MM.1S (cell line): Measurements from ENCODE around the gene GTF2F2.

Source experiments
- DNase-seq: peaks from one replicate; pipeline ENCODE4 v3.0.0-alpha.2; 2015
- H2AFZ ChIP-seq: fragments of 300-600 bp; sonication (generic); 2 replicates; pipeline ENCODE4 v1.6.0; 2016; ENCODE audit warnings: antibody characterized with exemption, low read length
- H3F3A ChIP-seq: fragments of 300-600 bp; sonication (generic); 2 replicates; pipeline ENCODE4 v1.6.1; 2016; ENCODE audit warnings: mild to moderate bottlenecking, antibody characterized with exemption, low read length, moderate library complexity, mixed read lengths; ENCODE audit not compliant: insufficient read depth
- H3K27ac ChIP-seq: fragments of 300-600 bp; sonication (generic); 2 replicates; pipeline ENCODE4 v1.5.1; 2016; ENCODE audit warnings: mild to moderate bottlenecking, low read length
- H3K27me3 ChIP-seq: fragments of 300-600 bp; sonication (generic); replicated peaks from 2 replicates; pipeline ENCODE4 v1.6.0; 2016; ENCODE audit warnings: low read length; ENCODE audit not compliant: insufficient read depth
- H3K36me3 ChIP-seq: fragments of 300-600 bp; sonication (generic); replicated peaks from 2 replicates; pipeline ENCODE4 v1.6.1; 2016; ENCODE audit warnings: mild to moderate bottlenecking, low read length, mixed read lengths; ENCODE audit not compliant: insufficient read depth
- H3K4me1 ChIP-seq: fragments of 300-600 bp; sonication (generic); 2 replicates; pipeline ENCODE4 v1.6.1; 2016; ENCODE audit warnings: low read length, mixed read lengths
- H3K4me2 ChIP-seq: fragments of 300-600 bp; sonication (generic); 2 replicates; pipeline ENCODE4 v1.6.0; 2016; ENCODE audit warnings: low read depth, low read length
- H3K4me3 ChIP-seq: fragments of 300-600 bp; sonication (generic); 2 replicates; pipeline ENCODE4 v1.5.1; 2016; ENCODE audit warnings: low read length, mixed read lengths
- H3K79me2 ChIP-seq: fragments of 300-600 bp; sonication (generic); 2 replicates; pipeline ENCODE4 v1.6.1; 2016; ENCODE audit warnings: mixed run types, low read length, mixed read lengths
- H3K9ac ChIP-seq: fragments of 300-600 bp; sonication (generic); 2 replicates; pipeline ENCODE4 v1.6.1; 2016; ENCODE audit warnings: low read length, mixed read lengths
- H3K9me2 ChIP-seq: fragments of 300-600 bp; sonication (generic); replicated peaks from 2 replicates; pipeline ENCODE4 v1.6.1; 2016; ENCODE audit warnings: mild to moderate bottlenecking, low read length, mixed read lengths; ENCODE audit not compliant: insufficient read depth
- H3K9me3 ChIP-seq: fragments of 300-600 bp; sonication (generic); replicated peaks from 2 replicates; pipeline ENCODE4 v1.6.1; 2016; ENCODE audit warnings: mild to moderate bottlenecking, low read length, mixed read lengths; ENCODE audit not compliant: insufficient read depth
- H4K20me1 ChIP-seq: fragments of 300-600 bp; sonication (generic); 2 replicates; pipeline ENCODE4 v1.6.1; 2016; ENCODE audit warnings: mild to moderate bottlenecking, low read length, moderate library complexity, mixed read lengths; ENCODE audit not compliant: insufficient read depth
- EZH2 ChIP-seq: fragments of 300-600 bp; sonication (generic); optimal IDR thresholded peaks from 2 replicates; pipeline ENCODE3; 2017; ENCODE audit warnings: low read depth, mild to moderate bottlenecking, antibody characterized with exemption, low read length, mixed read lengths
- EZH2phosphoT487 ChIP-seq: fragments of 300-600 bp; sonication (generic); IDR thresholded peaks from 2 replicates; pipeline ENCODE4 v1.6.1; 2018; ENCODE audit warnings: antibody characterized with exemption, low read length
- TF ChIP-seq, protein P1 (sequence below): fragments of 300-600 bp; sonication (generic); IDR thresholded peaks from 2 replicates; pipeline ENCODE4 v1.5.1; 2016; ENCODE audit warnings: antibody characterized with exemption, low read length, mixed read lengths

The GTF2F2 gene

DNA sequence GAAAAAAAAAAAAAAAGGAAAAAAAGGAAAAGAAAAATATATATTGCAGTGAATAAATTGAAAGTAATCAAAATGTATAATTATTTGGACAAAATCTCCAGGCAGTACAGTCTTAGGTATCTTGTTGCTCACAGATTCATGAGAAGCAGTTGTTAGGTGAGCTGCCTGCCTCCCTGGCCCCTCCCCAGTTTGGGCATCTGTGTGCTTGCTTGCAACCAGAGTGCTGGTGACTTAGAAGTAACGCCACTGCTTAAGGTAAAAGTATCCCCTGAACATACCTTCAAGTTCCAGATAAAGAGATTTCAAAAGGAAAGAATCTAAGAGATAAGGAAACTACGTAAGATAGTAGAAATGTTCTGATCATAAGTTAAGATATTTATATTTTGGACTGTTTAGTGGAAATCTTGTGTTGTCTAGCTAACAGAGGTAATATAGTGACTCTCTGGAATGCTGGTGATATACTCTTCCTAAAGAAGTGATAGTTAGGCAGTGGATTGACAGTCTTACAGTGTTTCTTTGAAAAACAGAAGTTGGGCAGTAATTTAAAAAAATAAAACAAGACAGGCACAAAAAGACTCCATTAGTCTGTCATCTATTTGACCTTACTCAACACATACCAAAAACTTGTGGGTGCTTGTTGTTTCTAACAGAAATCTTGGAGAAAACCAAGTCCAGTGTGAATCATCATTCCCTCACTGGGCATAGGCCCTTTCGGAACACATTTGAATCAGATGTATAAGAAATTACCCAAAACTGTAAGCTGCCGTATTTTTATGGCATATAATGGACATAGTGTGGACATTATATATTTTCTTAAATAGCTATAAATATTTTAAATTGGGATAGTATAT lies 118.9 kb downstream of the GTF2F2 start:
- no peaks in the 10 kb centered on the region for H3K27me3 ChIP-seq
- no peak overlapping the region for H2AFZ ChIP-seq
- H4K20me1 ChIP-seq, result no peaks in the 10 kb centered on the region
- no peak overlapping the region for H3K4me3 ChIP-seq
- no peaks in the 10 kb centered on the region for H3K4me1 ChIP-seq
- DNase-seq, result no peak
- H3K4me2 ChIP-seq, result no peak overlapping the region
- no peaks in the 10 kb centered on the region for H3K36me3 ChIP-seq
- no peaks in the 10 kb centered on the region for H3K9me3 ChIP-seq
- no peaks in the 10 kb centered on the region for H3K79me2 ChIP-seq
- H3K9ac ChIP-seq, result no peak overlapping the region
- no peaks in the 10 kb centered on the region for H3F3A ChIP-seq
- TF ChIP-seq EZH2 (no peak), EZH2phosphoT487 (no peak)
- TF ChIP-seq, protein P1, sequence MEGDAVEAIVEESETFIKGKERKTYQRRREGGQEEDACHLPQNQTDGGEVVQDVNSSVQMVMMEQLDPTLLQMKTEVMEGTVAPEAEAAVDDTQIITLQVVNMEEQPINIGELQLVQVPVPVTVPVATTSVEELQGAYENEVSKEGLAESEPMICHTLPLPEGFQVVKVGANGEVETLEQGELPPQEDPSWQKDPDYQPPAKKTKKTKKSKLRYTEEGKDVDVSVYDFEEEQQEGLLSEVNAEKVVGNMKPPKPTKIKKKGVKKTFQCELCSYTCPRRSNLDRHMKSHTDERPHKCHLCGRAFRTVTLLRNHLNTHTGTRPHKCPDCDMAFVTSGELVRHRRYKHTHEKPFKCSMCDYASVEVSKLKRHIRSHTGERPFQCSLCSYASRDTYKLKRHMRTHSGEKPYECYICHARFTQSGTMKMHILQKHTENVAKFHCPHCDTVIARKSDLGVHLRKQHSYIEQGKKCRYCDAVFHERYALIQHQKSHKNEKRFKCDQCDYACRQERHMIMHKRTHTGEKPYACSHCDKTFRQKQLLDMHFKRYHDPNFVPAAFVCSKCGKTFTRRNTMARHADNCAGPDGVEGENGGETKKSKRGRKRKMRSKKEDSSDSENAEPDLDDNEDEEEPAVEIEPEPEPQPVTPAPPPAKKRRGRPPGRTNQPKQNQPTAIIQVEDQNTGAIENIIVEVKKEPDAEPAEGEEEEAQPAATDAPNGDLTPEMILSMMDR, result no peak
- H3K9me2 ChIP-seq, result no peaks in the 10 kb centered on the region
- H3K27ac ChIP-seq, result no peak overlapping the region

DNA sequence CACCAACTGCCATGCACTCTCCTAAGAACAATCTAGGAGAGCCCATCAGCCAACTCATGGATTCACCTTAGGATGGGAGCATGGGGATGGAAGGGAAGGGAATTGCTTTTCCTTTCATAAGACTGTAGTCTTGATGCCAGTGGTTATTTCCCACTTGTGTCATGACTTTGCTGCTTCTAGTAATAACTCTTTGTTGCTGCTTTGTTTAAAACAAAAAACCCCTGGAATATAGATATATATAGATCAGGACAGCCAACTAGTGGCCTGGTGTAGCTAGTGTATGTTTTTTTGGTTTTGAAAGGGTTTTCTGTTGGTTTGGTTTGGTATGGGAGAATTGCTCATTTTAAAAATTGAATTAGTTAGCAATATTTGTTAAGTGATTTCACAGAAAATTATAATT lies 119.8 kb downstream of the GTF2F2 start:
- no peaks in the 10 kb centered on the region for H3F3A ChIP-seq
- TF ChIP-seq, protein P1, result no peak
- no peak for TF ChIP-seq EZH2
- no peak for TF ChIP-seq EZH2phosphoT487
- no peaks in the 10 kb centered on the region for H3K9me3 ChIP-seq
- H3K9ac ChIP-seq, result no peak overlapping the region
- no peak overlapping the region for H3K4me2 ChIP-seq
- H3K36me3 ChIP-seq, result no peaks in the 10 kb centered on the region
- no peak for DNase-seq
- H3K79me2 ChIP-seq, result no peaks in the 10 kb centered on the region
- no peaks in the 10 kb centered on the region for H3K9me2 ChIP-seq
- no peak overlapping the region for H2AFZ ChIP-seq
- H4K20me1 ChIP-seq, result no peaks in the 10 kb centered on the region
- no peak overlapping the region for H3K27ac ChIP-seq
- H3K4me3 ChIP-seq, result no peak overlapping the region
- no peaks in the 10 kb centered on the region for H3K27me3 ChIP-seq
- H3K4me1 ChIP-seq, result no peaks in the 10 kb centered on the region

DNA sequence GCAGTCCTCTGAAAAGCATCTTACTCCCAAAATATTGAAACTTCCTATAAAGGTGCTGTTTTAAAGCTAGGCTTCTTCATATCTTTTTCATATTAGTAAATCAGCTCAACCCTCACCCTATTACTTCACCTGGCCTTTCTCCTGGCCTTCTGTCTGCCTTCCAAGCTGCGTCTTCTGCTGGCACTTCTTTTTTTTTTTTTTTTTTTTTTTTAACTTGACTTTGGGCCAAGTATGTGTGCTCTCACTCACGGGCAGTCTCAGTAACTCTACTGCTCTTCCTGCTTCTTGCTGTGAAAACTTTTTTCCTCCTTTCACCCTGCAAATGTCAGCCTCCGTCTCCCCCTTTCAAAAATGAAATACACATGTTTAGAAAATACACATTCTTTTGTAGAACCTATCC lies 121.8 kb downstream of the GTF2F2 start:
- Histone ChIP-seq H3K27ac (no peak overlapping the region), H3K79me2 (no peaks in the 10 kb centered on the region), H3K36me3 (no peaks in the 10 kb centered on the region), H3F3A (no peaks in the 10 kb centered on the region), H3K27me3 (no peaks in the 10 kb centered on the region), H3K9me3 (no peaks in the 10 kb centered on the region), H2AFZ (no peak overlapping the region), H3K9me2 (no peaks in the 10 kb centered on the region), H3K9ac (no peak overlapping the region), H3K4me3 (no peak overlapping the region), H3K4me2 (no peak overlapping the region), H4K20me1 (no peaks in the 10 kb centered on the region), H3K4me1 (no peaks in the 10 kb centered on the region)
- TF ChIP-seq, protein P1, result no peak
- no peak for TF ChIP-seq EZH2phosphoT487
- TF ChIP-seq EZH2, result no peak
- no peak for DNase-seq
